GM18526 (cell line): Measurements from ENCODE around the gene KIF3A.

Experiments
- POLR2A ChIP-seq: IDR thresholded peaks from 3 replicates; pipeline ENCODE4 v1.6.1; 2011; ENCODE audit not compliant: insufficient read length; ENCODE audit errors: extremely low read depth

Gene KIF3A

DNA sequence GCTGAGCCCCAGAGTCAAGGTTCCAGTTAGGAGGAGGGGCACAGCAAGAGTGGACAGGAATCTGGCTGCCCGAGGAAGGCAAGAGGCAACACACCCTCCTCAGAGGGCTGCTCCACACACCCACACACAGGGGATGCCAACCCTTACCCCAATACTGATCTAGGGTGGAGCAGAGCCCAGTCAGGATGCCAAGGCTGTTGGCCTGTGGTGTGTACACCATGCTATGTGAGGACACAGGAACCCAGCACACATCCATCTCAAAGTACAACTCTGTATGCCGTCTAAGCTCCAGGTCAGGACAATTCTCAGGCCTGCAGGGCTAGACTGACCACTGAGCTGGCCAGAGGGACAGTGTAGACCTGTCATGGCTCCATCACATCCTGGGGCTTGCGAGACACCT is 37.1 kb upstream of the KIF3A start:
- no peak for TF ChIP-seq POLR2A

DNA sequence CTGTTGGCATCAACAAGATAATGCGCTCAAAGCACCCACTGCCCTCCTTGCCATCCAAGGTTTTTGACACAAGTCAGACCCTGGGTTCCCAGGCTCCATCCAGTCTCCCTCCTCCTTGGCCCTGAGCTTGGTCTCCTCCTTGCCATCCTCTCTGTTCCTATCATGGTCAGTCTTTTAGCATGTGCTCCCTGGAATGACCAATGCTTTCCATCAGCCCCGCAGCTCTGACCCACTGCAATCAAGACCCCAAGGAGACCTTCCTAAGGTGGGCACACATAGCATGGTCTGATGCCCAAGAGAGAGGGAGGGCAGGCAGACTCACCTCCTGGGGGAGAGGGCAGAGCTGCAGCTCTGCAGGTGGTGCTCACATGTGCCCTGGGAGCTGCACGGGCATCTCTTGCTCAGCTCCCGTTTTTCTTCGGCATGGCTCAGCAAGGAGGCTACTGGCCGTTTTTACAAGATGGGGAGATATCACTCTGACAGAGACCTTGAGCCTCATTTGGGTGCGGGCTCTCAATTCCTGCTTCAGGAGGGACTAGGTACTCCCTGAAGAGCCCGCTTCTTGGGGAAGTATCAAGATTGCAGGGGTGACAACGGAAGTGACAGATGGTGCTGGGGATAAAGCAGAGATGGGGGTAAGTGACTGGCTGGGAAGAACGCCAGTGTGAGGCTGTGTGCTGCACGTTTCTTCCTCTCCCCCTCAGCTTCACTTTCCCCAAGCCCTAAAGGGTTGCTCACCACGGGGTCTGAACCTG is 36.4 kb upstream of the KIF3A start:
- TF ChIP-seq POLR2A = no peak

DNA sequence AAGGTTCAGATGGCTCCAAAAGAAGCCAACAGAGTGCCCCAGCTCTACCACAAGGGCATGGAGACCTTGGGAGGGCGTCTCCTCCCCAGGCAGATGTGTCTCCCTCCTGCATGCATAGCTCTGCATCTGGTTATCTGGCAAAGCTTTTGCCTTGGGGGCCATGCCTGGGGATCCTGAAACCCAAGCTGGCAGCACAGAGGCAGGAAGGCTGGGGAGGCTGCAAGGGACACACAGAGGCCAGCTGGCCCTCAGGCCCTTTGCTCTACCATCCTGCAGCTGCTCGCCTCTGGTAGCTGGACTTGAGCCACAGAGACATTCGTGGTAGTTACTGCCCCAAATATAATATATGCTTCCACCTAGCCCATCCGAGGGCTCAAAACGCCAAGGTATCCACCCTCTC is 35.8 kb upstream of the KIF3A start:
- TF ChIP-seq POLR2A = no peak

DNA sequence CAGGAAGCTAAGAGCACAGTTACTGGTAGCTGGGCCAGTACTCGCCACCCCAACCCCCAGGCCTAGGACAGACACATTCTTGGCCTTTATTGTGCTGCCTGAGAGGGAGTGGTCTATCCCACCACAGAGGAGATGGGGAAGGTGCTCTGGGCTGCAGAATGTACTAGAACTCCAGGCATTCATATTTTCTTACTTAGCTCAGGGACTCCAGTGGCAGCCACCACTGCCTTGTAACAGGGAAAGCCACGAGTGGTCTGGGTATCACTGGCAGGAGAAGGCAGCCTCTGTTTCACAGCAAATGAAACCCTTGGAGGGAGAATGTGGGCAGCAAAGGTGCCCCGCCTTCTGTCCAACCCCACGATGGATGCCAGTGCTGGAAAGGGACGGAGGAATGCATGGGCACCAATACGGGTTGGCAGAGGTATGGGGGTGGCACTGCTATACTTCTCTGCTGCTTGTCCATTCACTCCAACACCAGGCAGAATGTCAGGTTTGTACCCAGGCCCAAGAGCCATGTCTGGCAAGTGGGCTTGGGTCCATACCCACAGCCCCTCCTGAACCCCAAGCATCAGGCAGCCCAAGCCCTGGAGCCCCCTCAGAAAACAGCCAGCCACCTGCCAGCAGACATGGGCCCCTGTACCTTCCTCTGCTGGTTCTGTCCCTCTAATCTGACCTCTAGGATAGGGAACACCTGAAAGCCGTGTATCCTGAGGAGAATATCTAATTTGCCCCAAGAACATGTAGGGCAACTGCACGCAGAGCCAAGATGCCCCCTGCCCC is 35.1 kb upstream of the KIF3A start:
- TF ChIP-seq POLR2A = no peak

DNA sequence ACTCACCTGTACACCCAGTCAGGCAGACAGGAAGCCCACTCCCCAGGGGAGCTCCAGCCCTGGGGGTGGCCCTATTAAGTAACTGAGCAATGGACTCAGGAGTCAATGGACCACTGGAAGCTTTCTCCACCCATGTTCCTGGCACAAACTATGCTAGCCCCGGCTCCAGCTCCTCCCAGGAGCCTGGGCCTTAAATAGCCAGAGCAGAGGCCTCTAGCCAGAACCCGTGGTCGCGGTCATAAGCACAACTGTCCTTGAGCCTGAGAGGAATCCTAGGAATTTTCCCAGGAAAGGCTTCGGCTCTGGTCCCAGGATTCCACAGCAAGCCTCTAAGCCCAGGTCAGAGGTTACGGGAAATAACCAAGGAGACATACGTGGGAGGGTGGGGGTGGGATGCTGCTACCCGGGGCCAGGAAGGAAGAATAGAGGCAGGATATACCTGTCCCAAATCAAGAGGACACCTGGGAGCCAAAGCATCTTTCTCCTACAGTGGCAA is 34.2 kb upstream of the KIF3A start:
- no peak for TF ChIP-seq POLR2A

GRCh38 chr5:132770476-132771159 is 33.3 kb upstream of the KIF3A start:
- no peak for TF ChIP-seq POLR2A

- no peak for TF ChIP-seq POLR2A
These were observed 31.1 kb upstream of the KIF3A start for GRCh38 chr5:132768485-132768868.

GRCh38 chr5:132767150-132767549 is 29.8 kb upstream of the KIF3A start:
- TF ChIP-seq POLR2A = no peak

DNA sequence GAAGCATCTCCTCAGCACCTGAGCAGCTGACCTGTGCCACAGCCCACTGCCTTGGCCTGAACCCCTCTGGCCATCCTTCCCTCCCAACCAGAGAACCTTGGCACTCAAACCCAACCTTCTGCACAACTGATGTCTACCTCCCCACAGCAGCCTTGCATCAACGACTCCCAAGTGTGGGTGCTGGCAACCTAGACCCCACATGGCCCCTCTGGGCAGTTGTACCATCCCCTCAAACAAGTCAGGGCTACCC is 29.4 kb upstream of the KIF3A start:
- TF ChIP-seq POLR2A = no peak

DNA sequence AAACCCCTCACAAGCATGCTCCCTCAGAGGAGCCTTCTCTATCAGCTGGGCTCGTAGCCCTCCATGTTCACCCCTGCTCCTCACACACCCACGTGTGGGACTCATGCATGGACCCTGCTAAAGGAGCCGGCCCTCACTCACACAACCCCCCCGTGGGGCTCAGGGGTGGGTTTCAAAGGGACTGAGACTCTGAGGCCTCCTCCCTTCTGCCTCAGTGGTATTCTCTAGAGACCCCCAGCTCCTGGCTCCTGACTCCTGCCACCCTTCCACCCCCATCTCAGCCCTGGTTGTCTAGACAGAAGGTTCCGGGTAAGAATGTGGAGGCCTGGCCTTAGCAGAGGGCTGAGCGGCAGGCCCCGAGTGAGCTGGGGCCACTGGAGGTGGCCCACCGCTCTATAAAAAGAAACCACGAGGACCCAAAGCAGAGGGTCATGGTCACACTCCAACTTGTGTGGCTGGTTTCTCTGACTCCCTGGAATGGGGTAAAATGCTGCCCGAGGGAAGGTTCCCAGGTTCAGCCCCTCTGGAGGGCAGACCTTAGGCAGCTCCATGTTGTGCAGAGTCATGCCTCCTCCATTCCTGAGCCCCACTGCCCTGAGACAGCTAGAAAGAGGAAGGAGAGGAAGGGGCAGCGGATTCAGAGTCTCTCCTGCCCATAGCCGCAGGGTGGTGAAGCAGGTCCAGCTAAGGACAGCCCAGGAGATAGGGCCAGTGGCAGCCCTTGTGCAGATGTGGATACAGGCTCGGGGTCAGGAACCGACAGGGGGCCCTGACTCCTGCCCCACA is 28.9 kb upstream of the KIF3A start:
- no peak for TF ChIP-seq POLR2A

- no peak for TF ChIP-seq POLR2A
These were observed 28.1 kb upstream of the KIF3A start for GRCh38 chr5:132765311-132766019.

- TF ChIP-seq POLR2A = no peak
These were observed 27.4 kb upstream of the KIF3A start for GRCh38 chr5:132764671-132765238.

- TF ChIP-seq POLR2A = no peak
These were observed 26.7 kb upstream of the KIF3A start for GRCh38 chr5:132764051-132764450.
